Subcutaneous abdominal adipose tissue (tissue), 5 donors: ENCODE measurements around the gene PRRX1.

Experiments used
- H3K27ac ChIP-seq: one replicate; pipeline ENCODE4 v1.7.0; 2013; ENCODE audit warnings: low read depth, mild to moderate bottlenecking, inconsistent platforms, low read length, moderate library complexity
- H3K27me3 ChIP-seq, 5 donors: one replicate each; pipeline ENCODE4 v1.7.0; 2013; ENCODE audit warnings: low read length in 5 of 5, inconsistent platforms in 1 of 5; ENCODE audit not compliant: control insufficient read depth in 5 of 5, insufficient read depth in 4 of 5
- H3K36me3 ChIP-seq, 5 donors: one replicate each; pipeline ENCODE4 v1.7.0; 2013; ENCODE audit warnings: low read length in 5 of 5; ENCODE audit not compliant: control insufficient read depth in 5 of 5, insufficient read depth in 5 of 5
- H3K4me1 ChIP-seq, 5 donors: one replicate each; pipeline ENCODE4 v1.7.0; 2013; ENCODE audit warnings: low read length in 5 of 5, mild to moderate bottlenecking in 3 of 5, moderate library complexity in 1 of 5; ENCODE audit not compliant: control insufficient read depth in 5 of 5, insufficient read depth in 5 of 5
- H3K4me3 ChIP-seq, 5 donors: one replicate each; pipeline ENCODE4 v1.7.0; 2013; ENCODE audit warnings: low read length in 5 of 5, low read depth in 1 of 5
- H3K9ac ChIP-seq, 5 donors: one replicate each; pipeline ENCODE4 v1.7.0; 2013; ENCODE audit warnings: low read length in 5 of 5, mild to moderate bottlenecking in 4 of 5, moderate library complexity in 3 of 5
- H3K9me3 ChIP-seq, 5 donors: one replicate each; pipeline ENCODE4 v1.7.0; 2013; ENCODE audit warnings: low read length in 5 of 5; ENCODE audit not compliant: control insufficient read depth in 5 of 5
- donor health status: healthy.
- donor health status: healthy.
- donor health status: healthy.
- donor health status: healthy.
- donor health status: healthy.

The PRRX1 gene

DNA sequence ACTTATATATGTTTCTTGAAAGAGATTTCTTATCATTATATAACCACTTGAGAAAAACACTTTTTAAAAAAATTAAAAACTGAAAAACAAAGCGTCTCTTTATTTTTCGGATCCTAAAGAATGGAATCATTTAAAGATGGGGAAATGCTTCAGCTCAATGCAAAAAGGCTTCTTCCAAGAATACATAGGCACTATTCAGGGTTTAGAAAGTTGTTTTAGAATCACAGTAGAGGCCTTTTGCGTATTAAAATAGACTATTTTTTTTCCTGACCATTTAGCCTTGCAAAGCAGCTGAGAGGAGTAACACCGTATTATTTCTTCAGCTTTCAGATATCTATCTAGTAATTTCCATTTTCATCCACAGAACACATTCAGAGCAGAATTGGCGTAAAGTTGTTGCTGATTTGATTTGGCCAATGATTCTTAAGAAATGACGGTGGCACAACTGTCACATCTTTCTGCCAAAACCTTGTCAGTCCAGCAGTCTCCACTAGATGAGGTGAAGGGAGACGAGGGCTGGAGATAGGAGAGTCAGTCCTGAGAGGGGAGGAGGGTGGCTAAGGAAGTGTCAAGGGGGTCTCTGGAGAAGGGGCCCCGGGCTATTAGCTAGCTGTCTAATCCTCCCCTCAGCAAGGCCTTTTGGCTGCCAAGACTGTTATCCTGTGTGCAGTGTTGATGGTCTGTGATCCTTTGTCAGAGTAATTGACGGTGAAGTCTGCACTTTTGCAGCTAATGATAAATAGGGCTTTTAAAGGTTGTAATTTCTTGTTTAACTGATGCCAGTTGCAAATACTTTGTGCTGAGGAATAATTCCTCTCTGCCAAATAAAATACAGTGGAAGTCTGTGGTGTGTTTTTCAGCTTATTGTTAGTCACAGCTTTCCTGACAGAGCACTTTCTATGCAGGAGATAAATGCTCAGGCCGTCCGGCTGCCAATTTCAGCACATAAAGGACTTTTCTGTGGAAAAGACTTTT lies 34.7 kb downstream of the PRRX1 start:
- H3K36me3 ChIP-seq = no peaks in the 10 kb centered on the region
- H3K27me3 ChIP-seq = peaks cover 0 to 4% (median 2%) of the 10 kb centered on the region in 5 donors
- H3K4me1 ChIP-seq = peaks cover 0 to 7% (median 4%) of the 10 kb centered on the region in 5 donors
- no peaks in the 10 kb centered on the region for H3K9me3 ChIP-seq
- no peak overlapping the region for H3K9ac ChIP-seq
- H3K4me3 ChIP-seq = no peak overlapping the region
- H3K27ac ChIP-seq = no peak overlapping the region

DNA sequence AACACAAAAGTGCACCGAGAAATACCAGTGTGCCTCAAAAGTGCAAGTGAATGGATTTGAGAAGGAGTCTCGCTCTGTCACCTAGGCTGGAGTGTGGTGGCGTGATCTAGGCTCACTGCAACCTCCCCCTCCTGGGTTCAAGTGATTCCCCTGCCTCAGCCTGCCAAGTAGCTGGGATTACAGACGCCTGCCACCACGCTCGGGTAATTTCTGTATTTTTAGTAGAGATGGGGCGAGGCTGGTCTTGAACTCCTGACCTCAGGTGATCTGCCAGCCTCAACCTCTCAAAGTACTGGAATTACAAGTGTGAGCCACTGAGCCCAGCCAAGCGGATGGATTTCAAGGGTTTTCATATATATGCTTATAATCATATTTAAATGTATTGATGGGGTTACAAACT lies 35.8 kb downstream of the PRRX1 start:
- Histone ChIP-seq H3K27ac (peak overlapping the region; percentile 19), H3K4me3 (no peak overlapping the region), H3K9me3 (no peaks in the 10 kb centered on the region), H3K9ac (no peak overlapping the region), H3K4me1 (peaks cover 0 to 6% (median 3%) of the 10 kb centered on the region in 5 donors), H3K27me3 (peaks cover 0 to 4% (median 2%) of the 10 kb centered on the region in 5 donors), H3K36me3 (no peaks in the 10 kb centered on the region)

GRCh38 chr1:170700842-170701615 lies 37.1 kb downstream of the PRRX1 start:
- H3K27me3 ChIP-seq = peaks cover 0 to 2% (median 0%) of the 10 kb centered on the region in 5 donors
- no peak overlapping the region for H3K9ac ChIP-seq
- H3K36me3 ChIP-seq = no peaks in the 10 kb centered on the region
- no peaks in the 10 kb centered on the region for H3K9me3 ChIP-seq
- peak overlapping the region; percentile 19 for H3K27ac ChIP-seq
- H3K4me1 ChIP-seq = peaks cover 0 to 6% (median 3%) of the 10 kb centered on the region in 5 donors
- no peak overlapping the region for H3K4me3 ChIP-seq

DNA sequence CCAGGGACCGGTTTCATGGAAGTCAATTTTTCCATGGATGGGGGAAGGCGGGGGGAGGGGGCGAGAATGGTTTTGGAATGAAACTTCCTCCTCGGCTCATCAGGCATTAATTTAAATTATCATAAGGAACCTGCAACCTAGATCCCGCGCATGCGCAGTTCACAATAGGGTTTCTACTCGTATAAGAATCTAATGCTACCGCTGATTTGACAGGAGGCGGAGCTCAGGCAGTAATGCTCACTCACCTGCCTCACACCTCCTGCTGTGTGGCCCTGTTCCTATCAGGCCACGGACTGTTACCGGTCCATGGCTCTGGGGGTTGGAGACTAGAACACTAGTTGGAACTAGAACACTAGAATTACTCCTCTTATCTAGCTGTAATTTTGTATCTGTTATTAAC lies 38.0 kb downstream of the PRRX1 start:
- Histone ChIP-seq H3K36me3 (no peaks in the 10 kb centered on the region), H3K9ac (no peak overlapping the region), H3K27ac (peak overlapping the region; percentile 26)

DNA sequence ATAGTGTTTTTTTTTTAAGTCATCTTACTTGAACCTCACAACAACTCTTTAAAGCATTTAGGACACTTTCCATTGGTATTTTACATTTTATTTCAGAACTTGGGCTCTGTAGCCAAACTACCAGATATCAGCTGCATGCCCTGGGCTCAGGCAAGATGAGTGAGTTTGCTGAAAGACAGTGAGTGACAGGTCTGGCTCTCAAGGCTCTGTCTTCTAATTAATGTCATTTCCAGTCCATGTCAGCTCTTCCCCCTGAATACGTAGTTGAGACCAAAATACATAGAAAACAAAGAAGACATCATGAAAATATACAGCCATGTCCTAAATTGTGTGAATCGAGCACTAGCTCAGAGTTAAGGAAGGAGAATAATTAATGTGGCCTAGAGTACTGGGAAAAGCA lies 39.7 kb downstream of the PRRX1 start:
- Histone ChIP-seq H3K9me3 (no peaks in the 10 kb centered on the region), H3K4me3 (no peak overlapping the region), H3K36me3 (no peaks in the 10 kb centered on the region), H3K27me3 (no peaks in the 10 kb centered on the region), H3K9ac (no peak overlapping the region), H3K27ac (no peak overlapping the region), H3K4me1 (peaks cover 0 to 4% (median 3%) of the 10 kb centered on the region in 5 donors)

More for the DNA sequence above, 38.0 kb downstream of the PRRX1 start:
- H3K9me3 ChIP-seq = no peaks in the 10 kb centered on the region
- peaks cover 0 to 1% (median 0%) of the 10 kb centered on the region in 5 donors for H3K27me3 ChIP-seq
- H3K4me1 ChIP-seq = peaks cover 0 to 6% (median 3%) of the 10 kb centered on the region in 5 donors
- no peak overlapping the region for H3K4me3 ChIP-seq

GRCh38 chr1:170704256-170704655 lies 40.3 kb downstream of the PRRX1 start:
- Histone ChIP-seq H3K4me1 (peaks cover 0 to 3% (median 0%) of the 10 kb centered on the region in 5 donors), H3K27ac (peak overlapping the region; percentile 0)

GRCh38 chr1:170705981-170706380 lies 42.0 kb downstream of the PRRX1 start:
- Histone ChIP-seq H3K9me3 (no peaks in the 10 kb centered on the region), H3K36me3 (no peaks in the 10 kb centered on the region), H3K4me3 (no peak overlapping the region), H3K27me3 (no peaks in the 10 kb centered on the region), H3K4me1 (no peaks in the 10 kb centered on the region), H3K9ac (no peak overlapping the region), H3K27ac (no peak overlapping the region)

More at GRCh38 chr1:170704256-170704655, 40.3 kb downstream of the PRRX1 start:
- H3K9ac ChIP-seq = no peak overlapping the region
- H3K36me3 ChIP-seq = no peaks in the 10 kb centered on the region
- no peak overlapping the region for H3K4me3 ChIP-seq
- H3K27me3 ChIP-seq = no peaks in the 10 kb centered on the region
- no peaks in the 10 kb centered on the region for H3K9me3 ChIP-seq

DNA sequence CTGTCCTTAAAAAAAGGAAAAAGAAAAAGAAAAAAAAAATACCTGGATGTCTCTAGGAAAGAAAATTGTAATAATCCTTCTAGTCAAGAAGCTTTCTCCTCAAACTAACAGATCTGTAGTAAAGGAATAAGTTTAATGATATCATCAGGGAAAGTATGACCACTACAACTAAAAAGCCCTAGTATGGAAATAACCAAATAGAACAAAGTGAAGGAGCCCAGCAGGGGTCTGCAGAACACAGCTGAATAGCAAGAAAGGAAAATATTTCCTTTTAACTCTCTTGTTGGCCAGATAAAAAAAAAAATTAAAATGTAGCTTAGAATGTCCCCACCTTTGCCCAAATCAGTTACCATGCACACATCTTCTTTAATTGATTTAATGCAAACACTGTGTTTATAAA lies 43.2 kb downstream of the PRRX1 start:
- H3K9ac ChIP-seq = no peak overlapping the region
- H3K27me3 ChIP-seq = no peaks in the 10 kb centered on the region
- H3K36me3 ChIP-seq = no peaks in the 10 kb centered on the region
- H3K4me1 ChIP-seq = no peaks in the 10 kb centered on the region
- H3K9me3 ChIP-seq = no peaks in the 10 kb centered on the region
- H3K4me3 ChIP-seq = no peak overlapping the region
- H3K27ac ChIP-seq = peak overlapping the region; percentile 65

- no peaks in the 10 kb centered on the region for H3K27me3 ChIP-seq
Observed at GRCh38 chr1:170707959-170708655, 44.2 kb downstream of the PRRX1 start.

More at GRCh38 chr1:170707959-170708655, 44.2 kb downstream of the PRRX1 start:
- Histone ChIP-seq H3K4me3 (no peak overlapping the region), H3K36me3 (no peaks in the 10 kb centered on the region), H3K27ac (peak overlapping the region; percentile 65), H3K9ac (no peak overlapping the region), H3K9me3 (no peaks in the 10 kb centered on the region), H3K4me1 (no peaks in the 10 kb centered on the region)
